ENCODE measurements around the gene HADH.
"Not testable (repeated sequence)": the region's sequence is repeated elsewhere in the genome, so short reads cannot be mapped to it uniquely, and the experiment has no call there.

Gene HADH

DNA sequence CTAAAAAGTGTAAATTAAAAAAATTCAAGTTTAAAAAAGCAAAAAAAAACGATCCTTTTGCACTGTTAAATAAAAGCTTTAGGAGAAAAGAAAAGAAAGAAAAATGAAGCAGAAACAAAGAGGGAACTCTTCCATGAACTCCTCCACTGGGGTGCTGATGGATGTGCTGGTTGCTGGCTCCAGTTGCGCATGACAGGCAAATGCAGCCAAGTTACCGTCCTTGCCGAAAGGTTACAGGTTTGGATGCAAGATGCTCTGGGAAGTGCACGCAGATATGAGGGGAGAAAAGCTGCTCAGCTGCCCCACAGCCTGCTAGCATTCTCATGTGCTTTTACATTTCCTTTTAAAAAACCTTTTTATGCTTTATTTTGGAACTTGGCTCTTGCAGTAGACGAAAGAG lies 58.5 kb downstream of the HADH start:
- Histone ChIP-seq H3K27ac (ENCODE audit: low read depth, low read length) (no peak overlapping the region), H3K9ac (ENCODE audit: low read depth, low read length) (no peak overlapping the region), H3K27me3 (ENCODE audit: control insufficient read depth, insufficient read depth, low read length) (peaks cover 22% of the 10 kb centered on the region), H3K4me3 (ENCODE audit: low read depth, low read length) (no peak overlapping the region), H3K9me3 (ENCODE audit: control insufficient read depth, insufficient read depth, low read length) (no peaks in the 10 kb centered on the region), H3K4me1 (ENCODE audit: control insufficient read depth, insufficient read depth, low read length) (0 out of 2 replicates have a peak, but pooled peaks cover 3% of the 10 kb centered on the region), H3K36me3 (ENCODE audit: control insufficient read depth, insufficient read depth, low read length) (no peaks in the 10 kb centered on the region)

- no peak overlapping the region for H3K9ac ChIP-seq (ENCODE audit: low read depth, low read length)
- no peaks in the 10 kb centered on the region for H3K9me3 ChIP-seq (ENCODE audit: control insufficient read depth, insufficient read depth, low read length)
- no peaks in the 10 kb centered on the region for H3K36me3 ChIP-seq (ENCODE audit: control insufficient read depth, insufficient read depth, low read length)
- H3K27ac ChIP-seq (ENCODE audit: low read depth, low read length) = no peak overlapping the region
- no peaks in the 10 kb centered on the region for H3K4me1 ChIP-seq (ENCODE audit: control insufficient read depth, insufficient read depth, low read length)
- H3K27me3 ChIP-seq (ENCODE audit: control insufficient read depth, insufficient read depth, low read length) = peaks cover 22% of the 10 kb centered on the region
- no peak overlapping the region for H3K4me3 ChIP-seq (ENCODE audit: low read depth, low read length)
Measured at GRCh38 chr4:108048997-108049396, 59.3 kb downstream of the HADH start.

- Histone ChIP-seq H3K27me3 (ENCODE audit: control insufficient read depth, insufficient read depth, low read length) (peaks cover 22% of the 10 kb centered on the region), H3K27ac (ENCODE audit: low read depth, low read length) (no peak overlapping the region), H3K9ac (ENCODE audit: low read depth, low read length) (no peak overlapping the region), H3K4me3 (ENCODE audit: low read depth, low read length) (no peak overlapping the region), H3K36me3 (ENCODE audit: control insufficient read depth, insufficient read depth, low read length) (no peaks in the 10 kb centered on the region), H3K9me3 (ENCODE audit: control insufficient read depth, insufficient read depth, low read length) (no peaks in the 10 kb centered on the region), H3K4me1 (ENCODE audit: control insufficient read depth, insufficient read depth, low read length) (no peaks in the 10 kb centered on the region)
Measured at GRCh38 chr4:108049406-108049805, 59.7 kb downstream of the HADH start.

GRCh38 chr4:108050166-108051111 lies 60.8 kb downstream of the HADH start:
- not testable (repeated sequence) for H3K36me3 ChIP-seq (ENCODE audit: control insufficient read depth, insufficient read depth, low read length); H3K27ac ChIP-seq (ENCODE audit: low read depth, low read length); H3K4me1 ChIP-seq (ENCODE audit: control insufficient read depth, insufficient read depth, low read length); H3K4me3 ChIP-seq (ENCODE audit: low read depth, low read length); H3K9ac ChIP-seq (ENCODE audit: low read depth, low read length); H3K9me3 ChIP-seq (ENCODE audit: control insufficient read depth, insufficient read depth, low read length)
- H3K27me3 ChIP-seq (ENCODE audit: control insufficient read depth, insufficient read depth, low read length) = peaks cover 22% of the 10 kb centered on the region

GRCh38 chr4:108051343-108051742 lies 61.7 kb downstream of the HADH start:
- H3K9me3 ChIP-seq (ENCODE audit: control insufficient read depth, insufficient read depth, low read length) = no peaks in the 10 kb centered on the region
- H3K27ac ChIP-seq (ENCODE audit: low read depth, low read length) = no peak overlapping the region
- no peak overlapping the region for H3K9ac ChIP-seq (ENCODE audit: low read depth, low read length)
- H3K4me1 ChIP-seq (ENCODE audit: control insufficient read depth, insufficient read depth, low read length) = no peaks in the 10 kb centered on the region
- H3K4me3 ChIP-seq (ENCODE audit: low read depth, low read length) = no peak overlapping the region
- H3K36me3 ChIP-seq (ENCODE audit: control insufficient read depth, insufficient read depth, low read length) = no peaks in the 10 kb centered on the region
- peaks cover 22% of the 10 kb centered on the region for H3K27me3 ChIP-seq (ENCODE audit: control insufficient read depth, insufficient read depth, low read length)

DNA sequence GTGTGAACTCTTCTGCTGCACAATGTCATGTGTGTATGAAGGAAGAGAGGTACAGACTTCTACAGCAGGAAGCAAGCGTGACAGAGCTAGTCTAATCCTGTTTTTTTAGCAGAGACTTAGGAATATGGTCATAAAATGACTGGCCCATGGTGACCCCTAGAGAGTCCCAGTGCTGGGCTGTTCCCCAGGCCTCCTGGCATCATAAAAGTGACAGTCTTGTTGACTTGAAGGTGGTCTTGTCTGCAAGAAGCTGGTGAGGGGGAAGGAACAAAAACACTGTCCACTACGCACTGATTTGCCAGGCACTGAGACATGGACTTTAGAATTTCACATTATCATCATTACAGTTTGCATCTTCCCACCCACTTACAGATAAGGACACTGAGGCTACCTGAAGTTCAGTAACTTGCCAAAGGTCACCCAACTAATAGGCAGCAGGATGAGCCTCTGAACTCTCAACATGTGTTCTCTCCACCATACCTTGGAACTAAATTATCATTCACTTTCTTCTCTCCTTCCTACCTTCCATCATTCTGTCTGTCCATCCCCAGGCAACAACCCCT lies 63.0 kb downstream of the HADH start:
- Histone ChIP-seq H3K9me3 (ENCODE audit: control insufficient read depth, insufficient read depth, low read length) (no peaks in the 10 kb centered on the region), H3K36me3 (ENCODE audit: control insufficient read depth, insufficient read depth, low read length) (no peaks in the 10 kb centered on the region), H3K9ac (ENCODE audit: low read depth, low read length) (no peak overlapping the region), H3K4me1 (ENCODE audit: control insufficient read depth, insufficient read depth, low read length) (no peaks in the 10 kb centered on the region), H3K27ac (ENCODE audit: low read depth, low read length) (no peak overlapping the region), H3K4me3 (ENCODE audit: low read depth, low read length) (no peak overlapping the region), H3K27me3 (ENCODE audit: control insufficient read depth, insufficient read depth, low read length) (peaks cover 22% of the 10 kb centered on the region)

DNA sequence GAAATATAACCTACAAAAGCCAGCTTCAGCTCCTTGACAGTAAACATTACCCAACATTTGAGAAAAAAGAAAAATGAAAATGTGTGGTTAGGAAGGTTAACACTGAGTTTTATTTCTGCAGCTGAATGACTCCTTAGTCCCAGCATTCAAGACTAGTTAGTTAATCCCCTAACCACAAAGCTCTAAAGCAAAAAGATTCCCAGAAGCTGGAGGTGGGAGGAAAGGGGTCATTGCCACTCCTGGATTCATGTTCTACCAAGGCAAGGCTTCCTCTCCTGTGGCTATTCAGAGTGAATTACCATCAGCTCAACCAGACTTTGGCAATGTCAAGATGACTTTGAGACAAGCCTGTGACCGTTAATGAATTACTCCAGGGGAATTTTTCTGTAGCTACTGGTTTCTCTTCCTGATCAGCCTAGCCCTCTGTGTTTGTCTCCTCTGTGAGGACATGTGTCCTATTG lies 63.6 kb downstream of the HADH start:
- H3K36me3 ChIP-seq (ENCODE audit: control insufficient read depth, insufficient read depth, low read length) = no peaks in the 10 kb centered on the region
- H3K27ac ChIP-seq (ENCODE audit: low read depth, low read length) = no peak overlapping the region
- no peaks in the 10 kb centered on the region for H3K4me1 ChIP-seq (ENCODE audit: control insufficient read depth, insufficient read depth, low read length)
- no peak overlapping the region for H3K9ac ChIP-seq (ENCODE audit: low read depth, low read length)
- peaks cover 22% of the 10 kb centered on the region for H3K27me3 ChIP-seq (ENCODE audit: control insufficient read depth, insufficient read depth, low read length)
- no peak overlapping the region for H3K4me3 ChIP-seq (ENCODE audit: low read depth, low read length)
- no peaks in the 10 kb centered on the region for H3K9me3 ChIP-seq (ENCODE audit: control insufficient read depth, insufficient read depth, low read length)

DNA sequence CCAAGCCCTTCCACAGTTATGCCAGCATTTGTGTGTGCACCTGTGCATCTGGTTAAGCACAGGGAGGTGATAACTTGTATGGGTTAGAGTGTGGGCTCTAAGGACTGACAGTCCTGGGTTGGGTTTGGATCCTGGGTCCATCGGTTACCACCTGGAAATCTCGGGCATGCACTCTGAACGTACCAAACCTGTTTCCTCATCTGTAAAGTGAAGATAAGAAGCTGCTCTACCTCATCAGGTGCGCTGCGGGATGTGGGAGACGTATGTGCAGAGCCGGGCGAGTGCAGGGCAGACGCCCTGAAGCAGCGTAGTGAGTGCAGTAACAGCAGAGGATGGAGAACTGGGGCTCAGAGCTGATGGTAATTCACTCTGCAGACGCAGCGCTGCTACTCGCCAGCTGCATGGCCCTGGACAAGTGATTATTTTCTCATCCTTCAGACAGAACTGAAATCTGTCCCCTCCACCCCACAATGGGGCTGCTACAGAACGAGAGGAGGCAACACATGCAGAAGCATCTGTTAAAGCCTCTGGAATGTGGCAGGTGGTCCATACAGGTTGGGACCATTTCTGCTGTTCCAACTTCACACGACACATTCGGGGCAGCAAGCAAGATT lies 64.4 kb downstream of the HADH start:
- H3K27ac ChIP-seq (ENCODE audit: low read depth, low read length) = no peak overlapping the region
- H3K4me1 ChIP-seq (ENCODE audit: control insufficient read depth, insufficient read depth, low read length) = no peaks in the 10 kb centered on the region
- H3K9ac ChIP-seq (ENCODE audit: low read depth, low read length) = no peak overlapping the region
- peaks cover 17% of the 10 kb centered on the region for H3K27me3 ChIP-seq (ENCODE audit: control insufficient read depth, insufficient read depth, low read length)
- no peaks in the 10 kb centered on the region for H3K36me3 ChIP-seq (ENCODE audit: control insufficient read depth, insufficient read depth, low read length)
- H3K9me3 ChIP-seq (ENCODE audit: control insufficient read depth, insufficient read depth, low read length) = no peaks in the 10 kb centered on the region
- no peak overlapping the region for H3K4me3 ChIP-seq (ENCODE audit: low read depth, low read length)

DNA sequence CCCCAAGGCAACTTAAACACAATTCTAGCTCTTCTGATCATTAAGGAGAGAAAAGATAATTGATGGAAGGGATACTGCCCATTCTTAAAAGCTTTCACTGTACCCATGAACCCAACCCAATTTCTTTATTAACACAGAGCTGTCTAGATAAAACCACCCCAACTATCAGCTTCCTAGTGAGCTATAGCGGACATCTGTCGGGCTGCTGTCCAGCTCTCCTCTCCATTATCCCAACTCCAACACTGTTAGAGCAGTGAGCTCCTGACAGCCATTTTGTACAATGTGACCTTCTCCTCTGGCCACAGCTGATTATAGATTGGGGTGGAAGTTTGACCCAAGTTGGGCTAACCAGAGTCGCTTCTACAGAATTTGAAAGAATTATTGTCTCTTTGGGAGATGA lies 66.1 kb downstream of the HADH start:
- peaks cover 6% of the 10 kb centered on the region; the same call in 1 of the 2 replicates for H3K27me3 ChIP-seq (ENCODE audit: control insufficient read depth, insufficient read depth, low read length)
- no peak overlapping the region for H3K9ac ChIP-seq (ENCODE audit: low read depth, low read length)
- no peak overlapping the region for H3K4me3 ChIP-seq (ENCODE audit: low read depth, low read length)
- no peaks in the 10 kb centered on the region for H3K36me3 ChIP-seq (ENCODE audit: control insufficient read depth, insufficient read depth, low read length)
- no peaks in the 10 kb centered on the region; the same call in 1 of the 2 replicates for H3K4me1 ChIP-seq (ENCODE audit: control insufficient read depth, insufficient read depth, low read length)
- no peaks in the 10 kb centered on the region for H3K9me3 ChIP-seq (ENCODE audit: control insufficient read depth, insufficient read depth, low read length)
- no peak overlapping the region for H3K27ac ChIP-seq (ENCODE audit: low read depth, low read length)

DNA sequence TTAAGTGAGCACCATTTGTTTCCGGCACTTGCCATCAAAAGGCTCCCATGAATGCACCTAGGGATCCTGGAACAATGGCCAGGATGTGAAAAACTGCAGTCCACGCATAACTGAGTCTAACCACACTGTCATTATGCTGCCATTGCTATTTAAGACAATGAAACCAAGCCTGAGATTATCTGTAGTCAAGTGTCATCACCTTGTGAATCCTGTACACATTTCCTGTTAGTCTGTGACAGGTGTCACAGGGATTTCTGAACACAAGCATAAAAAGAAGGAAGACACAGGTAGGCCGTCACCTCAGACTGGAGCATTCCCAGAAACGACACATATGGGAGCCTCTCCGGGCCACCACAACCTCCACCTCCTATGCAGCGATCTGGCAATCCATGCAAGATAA lies 66.7 kb downstream of the HADH start:
- H3K27me3 ChIP-seq (ENCODE audit: control insufficient read depth, insufficient read depth, low read length) = peaks cover 6% of the 10 kb centered on the region; the same call in 1 of the 2 replicates
- no peak overlapping the region for H3K9ac ChIP-seq (ENCODE audit: low read depth, low read length)
- H3K27ac ChIP-seq (ENCODE audit: low read depth, low read length) = no peak overlapping the region
- no peaks in the 10 kb centered on the region for H3K9me3 ChIP-seq (ENCODE audit: control insufficient read depth, insufficient read depth, low read length)
- H3K4me3 ChIP-seq (ENCODE audit: low read depth, low read length) = no peak overlapping the region
- H3K4me1 ChIP-seq (ENCODE audit: control insufficient read depth, insufficient read depth, low read length) = no peaks in the 10 kb centered on the region; the same call in 1 of the 2 replicates
- H3K36me3 ChIP-seq (ENCODE audit: control insufficient read depth, insufficient read depth, low read length) = no peaks in the 10 kb centered on the region
